ENCODE results near the gene TADA1. TPM values are rescaled to one million over a fixed set of nuclear protein-coding genes. Genes with fewer than 3 reads are reported as not detected.

The TADA1 gene
- total RNA-seq, 3 donors from 2014 or later (not counting 1 experiment from before 2014, with no cell fraction given): 11.7 to 13.7 (median 12.5) TPM

DNA sequence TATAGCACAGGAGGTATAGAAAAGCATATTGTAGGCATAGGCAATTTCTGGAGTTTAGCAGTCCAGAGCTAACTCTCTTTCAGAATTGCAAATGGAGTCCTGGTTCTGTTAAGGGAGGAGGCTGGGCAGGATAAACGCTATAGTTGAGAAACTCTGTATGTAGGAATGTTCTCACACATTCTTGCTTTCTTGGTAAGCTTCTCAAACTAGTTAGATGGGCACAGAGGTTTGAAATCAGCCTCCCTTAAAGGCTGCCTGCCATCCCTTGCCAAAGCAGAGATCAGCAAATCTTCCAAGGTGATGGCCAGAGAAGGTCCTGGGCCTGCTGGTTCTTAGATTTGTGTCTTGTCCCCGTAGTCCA, 42.9 kb upstream of the TADA1 start:
- Mint-ChIP-seq H3K36me3 (no peaks in the 10 kb centered on the region), H3K4me3 (no peak overlapping the region), H3K4me1 (peaks cover 0 to 4% of the 10 kb centered on the region in 2 donors), H3K9me3 (no peaks in the 10 kb centered on the region), H3K27ac (no peak overlapping the region), H3K27me3 (ENCODE audit: low read depth in 2 of 2) (peaks cover 26 to 37% of the 10 kb centered on the region in 2 donors)
- DNase-seq: no peak
- H3K9me3 ChIP-seq (ENCODE audit: control insufficient read depth, insufficient read depth, low read length): no peaks in the 10 kb centered on the region
- H3K27me3 ChIP-seq (ENCODE audit: control insufficient read depth, insufficient read depth, low read length): peaks cover 9% of the 10 kb centered on the region
- WGBS (ENCODE audit: insufficient coverage): 89% methylated on average over 2 of the region's 2 CpGs
- H3K36me3 ChIP-seq (ENCODE audit: control insufficient read depth, insufficient read depth, low read length): no peaks in the 10 kb centered on the region
- H3K4me1 ChIP-seq (ENCODE audit: control insufficient read depth, insufficient read depth, low read length): peaks cover 3% of the 10 kb centered on the region
- ATAC-seq: no peak
- TF ChIP-seq, protein P1, sequence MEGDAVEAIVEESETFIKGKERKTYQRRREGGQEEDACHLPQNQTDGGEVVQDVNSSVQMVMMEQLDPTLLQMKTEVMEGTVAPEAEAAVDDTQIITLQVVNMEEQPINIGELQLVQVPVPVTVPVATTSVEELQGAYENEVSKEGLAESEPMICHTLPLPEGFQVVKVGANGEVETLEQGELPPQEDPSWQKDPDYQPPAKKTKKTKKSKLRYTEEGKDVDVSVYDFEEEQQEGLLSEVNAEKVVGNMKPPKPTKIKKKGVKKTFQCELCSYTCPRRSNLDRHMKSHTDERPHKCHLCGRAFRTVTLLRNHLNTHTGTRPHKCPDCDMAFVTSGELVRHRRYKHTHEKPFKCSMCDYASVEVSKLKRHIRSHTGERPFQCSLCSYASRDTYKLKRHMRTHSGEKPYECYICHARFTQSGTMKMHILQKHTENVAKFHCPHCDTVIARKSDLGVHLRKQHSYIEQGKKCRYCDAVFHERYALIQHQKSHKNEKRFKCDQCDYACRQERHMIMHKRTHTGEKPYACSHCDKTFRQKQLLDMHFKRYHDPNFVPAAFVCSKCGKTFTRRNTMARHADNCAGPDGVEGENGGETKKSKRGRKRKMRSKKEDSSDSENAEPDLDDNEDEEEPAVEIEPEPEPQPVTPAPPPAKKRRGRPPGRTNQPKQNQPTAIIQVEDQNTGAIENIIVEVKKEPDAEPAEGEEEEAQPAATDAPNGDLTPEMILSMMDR (IDR thresholded peaks at IDR 0.05): no peak
- no peak overlapping the region for H3K27ac ChIP-seq (ENCODE audit: low read length)
- H3K4me3 ChIP-seq (ENCODE audit: low read length): no peak overlapping the region
- intact Hi-C loops (cut with micrococcal nuclease): no loop called here

DNA sequence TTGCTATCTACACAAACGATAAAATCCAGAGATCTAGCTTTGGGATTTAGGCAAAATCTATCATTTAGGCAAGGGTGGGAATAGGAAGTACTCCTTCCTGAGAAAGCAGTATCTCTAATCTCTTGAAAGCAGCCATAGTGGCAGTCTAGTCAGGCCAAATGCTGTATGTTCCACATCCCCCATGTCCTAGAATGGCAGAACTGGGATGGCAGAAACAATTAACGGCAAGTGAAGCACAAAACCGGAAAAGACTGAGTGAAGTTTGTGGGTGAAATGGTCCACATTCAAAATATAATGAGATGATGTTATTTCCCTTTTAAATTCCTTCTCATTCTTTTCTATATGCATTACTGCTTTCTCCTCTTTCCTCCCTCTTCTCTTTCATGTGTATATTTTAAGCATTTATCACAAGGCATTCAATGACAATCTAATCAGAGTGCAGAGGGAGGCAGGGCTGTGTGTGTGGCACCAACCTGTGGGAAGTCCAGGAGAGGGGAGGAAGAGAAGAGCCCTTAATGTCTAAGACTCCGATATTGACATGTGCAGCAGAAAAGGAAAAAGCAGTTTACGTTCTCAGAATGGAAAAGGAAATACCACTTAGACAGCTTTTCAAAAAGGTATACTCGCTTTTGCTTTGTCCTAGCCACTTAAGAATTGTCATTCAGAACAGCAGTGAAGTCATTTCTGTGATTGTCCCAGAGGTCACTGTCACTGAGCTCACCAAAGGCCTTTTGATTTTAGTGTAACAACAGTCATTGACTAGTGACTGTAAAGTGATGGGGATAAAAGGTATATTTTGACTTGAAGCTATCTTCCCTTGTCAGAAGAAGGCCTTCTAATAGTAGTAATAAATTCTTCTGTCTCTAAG, 42.3 kb upstream of the TADA1 start:
- no peaks in the 10 kb centered on the region for H3K9me3 Mint-ChIP-seq
- intact Hi-C loops (cut with micrococcal nuclease): no loop called here
- WGBS (ENCODE audit: insufficient coverage): 95% methylated on average over 4 of the region's 6 CpGs
- Histone ChIP-seq H3K9me3 (ENCODE audit: control insufficient read depth, insufficient read depth, low read length) (no peaks in the 10 kb centered on the region), H3K36me3 (ENCODE audit: control insufficient read depth, insufficient read depth, low read length) (no peaks in the 10 kb centered on the region), H3K27me3 (ENCODE audit: control insufficient read depth, insufficient read depth, low read length) (peaks cover 9% of the 10 kb centered on the region), H3K27ac (ENCODE audit: low read length) (no peak overlapping the region), H3K4me3 (ENCODE audit: low read length) (no peak overlapping the region), H3K4me1 (ENCODE audit: control insufficient read depth, insufficient read depth, low read length) (peaks cover 3% of the 10 kb centered on the region)
- no peak overlapping the region for H3K4me3 Mint-ChIP-seq
- TF ChIP-seq, protein P1 (IDR thresholded peaks at IDR 0.05): no peak
- ATAC-seq (no peak), DNase-seq (no peak)
- peaks cover 0 to 4% of the 10 kb centered on the region in 2 donors for H3K4me1 Mint-ChIP-seq
- H3K36me3 Mint-ChIP-seq: no peaks in the 10 kb centered on the region
- peaks cover 26 to 37% of the 10 kb centered on the region in 2 donors for H3K27me3 Mint-ChIP-seq (ENCODE audit: low read depth in 2 of 2)
- H3K27ac Mint-ChIP-seq: no peak overlapping the region

- H3K4me3 Mint-ChIP-seq: no peak overlapping the region
Measured at GRCh38 chr1:166915941-166916340, 39.9 kb upstream of the TADA1 start.

More at GRCh38 chr1:166915941-166916340, 39.9 kb upstream of the TADA1 start:
- Mint-ChIP-seq H3K27me3 (ENCODE audit: low read depth in 2 of 2) (peaks cover 16 to 21% of the 10 kb centered on the region in 2 donors), H3K36me3 (no peaks in the 10 kb centered on the region), H3K9me3 (no peaks in the 10 kb centered on the region), H3K4me1 (peaks cover 3 to 6% of the 10 kb centered on the region in 2 donors), H3K27ac (no peak overlapping the region)
- no peak overlapping the region for H3K27ac ChIP-seq (ENCODE audit: low read length)
- H3K36me3 ChIP-seq (ENCODE audit: control insufficient read depth, insufficient read depth, low read length): no peaks in the 10 kb centered on the region
- DNase-seq (no peak), ATAC-seq (no peak)
- 92% methylated on average over 4 of the region's 4 CpGs for WGBS (ENCODE audit: insufficient coverage)
- no peaks in the 10 kb centered on the region for H3K9me3 ChIP-seq (ENCODE audit: control insufficient read depth, insufficient read depth, low read length)
- peaks cover 3% of the 10 kb centered on the region for H3K4me1 ChIP-seq (ENCODE audit: control insufficient read depth, insufficient read depth, low read length)
- intact Hi-C loops (cut with micrococcal nuclease): no loop called here
- H3K4me3 ChIP-seq (ENCODE audit: low read length): no peak overlapping the region
- TF ChIP-seq, protein P1 (IDR thresholded peaks at IDR 0.05): no peak
- H3K27me3 ChIP-seq (ENCODE audit: control insufficient read depth, insufficient read depth, low read length): peaks cover 3% of the 10 kb centered on the region

Data from natural killer cell (primary cell).